GM23338 (cell line): ENCODE results near the gene MLLT1. TPM values are rescaled to one million over a fixed set of nuclear protein-coding genes. Genes with fewer than 3 reads are reported as not detected.

Experiments used
- ATAC-seq: fragments of 200-7000 bp; cut with Tn5 transposase; 3 replicates; pipeline ENCODE4 v1.9.1; 2020
- DNase-seq: peaks from one replicate; pipeline ENCODE4 v3.0.0-alpha.2; 2015; ENCODE audit warnings: low spot score
- H2AFZ ChIP-seq: fragments of 200-600 bp; sonication (generic); 2 replicates; pipeline ENCODE4 v1.8.0; 2016; ENCODE audit warnings: antibody characterized with exemption, mild to moderate bottlenecking, moderate library complexity
- H3F3A ChIP-seq: fragments of 200-600 bp; sonication (generic); replicated peaks from 2 replicates; pipeline ENCODE4 v1.8.0; 2017; ENCODE audit warnings: antibody characterized with exemption, mixed run types, low read depth
- H3K27ac ChIP-seq: fragments of 200-600 bp; sonication (generic); 2 replicates; pipeline ENCODE4 v1.6.1; 2016; ENCODE audit warnings: low read depth
- H3K27me3 ChIP-seq: fragments of 200-600 bp; sonication (generic); 2 replicates; pipeline ENCODE4 v1.8.0; 2016; ENCODE audit warnings: mild to moderate bottlenecking, mixed run types, moderate library complexity; ENCODE audit not compliant: insufficient read depth
- H3K36me3 ChIP-seq: fragments of 200-600 bp; sonication (generic); 2 replicates; pipeline ENCODE4 v1.8.0; 2016; ENCODE audit warnings: mild to moderate bottlenecking; ENCODE audit not compliant: insufficient read depth
- H3K4me1 ChIP-seq: fragments of 200-600 bp; sonication (generic); 2 replicates; pipeline ENCODE4 v1.8.0; 2016; ENCODE audit warnings: mild to moderate bottlenecking, moderate library complexity; ENCODE audit not compliant: insufficient read depth
- H3K4me2 ChIP-seq: fragments of 200-600 bp; sonication (generic); 2 replicates; pipeline ENCODE4 v1.7.1; 2017; ENCODE audit warnings: mixed run types
- H3K4me3 ChIP-seq: fragments of 200-600 bp; sonication (generic); 2 replicates; pipeline ENCODE4 v1.6.1; 2016; ENCODE audit warnings: mixed run types
- H3K79me2 ChIP-seq: fragments of 200-600 bp; sonication (generic); replicated peaks from 2 replicates; pipeline ENCODE4 v1.8.0; 2017; ENCODE audit warnings: mild to moderate bottlenecking; ENCODE audit not compliant: insufficient read depth
- H3K9me2 ChIP-seq: fragments of 200-600 bp; sonication (generic); 2 replicates; pipeline ENCODE4 v1.8.0; 2017; ENCODE audit not compliant: insufficient read depth
- H4K20me1 ChIP-seq: fragments of 200-600 bp; sonication (generic); replicated peaks from 2 replicates; pipeline ENCODE4 v1.8.0; 2017; ENCODE audit warnings: mild to moderate bottlenecking; ENCODE audit not compliant: insufficient read depth
- H3K27ac Mint-ChIP-seq: 2 replicates; pipeline ENCODE4 v1.8.0; 2020; ENCODE audit warnings: inconsistent platforms, mild to moderate bottlenecking, moderate library complexity, mixed read lengths
- H3K27me3 Mint-ChIP-seq: 3 replicates; pipeline ENCODE4 v1.8.0; 2022; ENCODE audit warnings: low read depth, mild to moderate bottlenecking, moderate library complexity, mixed read lengths, inconsistent platforms; ENCODE audit not compliant: insufficient read depth, poor library complexity
- H3K36me3 Mint-ChIP-seq: 3 replicates; pipeline ENCODE4 v1.8.0; 2021; ENCODE audit warnings: low read depth, mild to moderate bottlenecking, inconsistent platforms, moderate library complexity, mixed read lengths
- H3K4me1 Mint-ChIP-seq: 3 replicates; pipeline ENCODE4 v1.8.0; 2020; ENCODE audit warnings: mild to moderate bottlenecking, inconsistent platforms, mixed read lengths
- H3K4me3 Mint-ChIP-seq: 3 replicates; pipeline ENCODE4 v1.8.0; 2021; ENCODE audit warnings: moderate library complexity, mild to moderate bottlenecking, inconsistent platforms, mixed read lengths
- H3K9me3 Mint-ChIP-seq: 3 replicates; pipeline ENCODE4 v1.8.0; 2020; ENCODE audit warnings: moderate library complexity, mild to moderate bottlenecking, inconsistent platforms, mixed read lengths
- ETS1 ChIP-seq: IDR thresholded peaks from 2 replicates; pipeline ENCODE4 v1.6.1; 2016; ENCODE audit warnings: antibody characterized with exemption
- EZH2phosphoT487 ChIP-seq: fragments of 200-600 bp; sonication (generic); IDR thresholded peaks from one replicate; pipeline ENCODE4 v1.8.1; 2018; ENCODE audit warnings: antibody characterized with exemption; ENCODE audit not compliant: unreplicated experiment
- JUNB ChIP-seq: IDR thresholded peaks from one replicate; pipeline ENCODE4 v1.6.1; 2016; ENCODE audit warnings: antibody characterized with exemption; ENCODE audit not compliant: unreplicated experiment
- NANOG ChIP-seq: IDR thresholded peaks from 2 replicates; pipeline ENCODE4 v1.6.1; 2016; ENCODE audit warnings: antibody characterized with exemption, borderline replicate concordance
- REST ChIP-seq: IDR thresholded peaks from one replicate; pipeline ENCODE4 v1.6.1; 2018; ENCODE audit warnings: antibody characterized with exemption; ENCODE audit not compliant: unreplicated experiment
- STAT1 ChIP-seq: IDR thresholded peaks from one replicate; pipeline ENCODE4 v1.6.1; 2016; ENCODE audit warnings: antibody characterized with exemption; ENCODE audit not compliant: unreplicated experiment
- ZNF114 ChIP-seq: fragments of 250-450 bp; sonication (Bioruptor Pico); IDR thresholded peaks from 2 replicates; pipeline ENCODE4 v1.5.0; 2020; ENCODE audit warnings: mild to moderate bottlenecking, moderate library complexity
- ZNF331 ChIP-seq: fragments of 250-450 bp; sonication (Bioruptor Pico); IDR thresholded peaks from 2 replicates; pipeline ENCODE4 v1.5.0; 2020; ENCODE audit warnings: low read depth, mild to moderate bottlenecking, moderate library complexity
- ZNF462 ChIP-seq: fragments of 250-450 bp; sonication (Bioruptor Pico); IDR thresholded peaks from 2 replicates; pipeline ENCODE4 v1.5.0; 2020; ENCODE audit warnings: mild to moderate bottlenecking, moderate library complexity
- polyA plus RNA-seq: library from polyadenylated mRNA; unstranded; fragments of >200 nt; fragmentation: Nextera tagmentation; extraction: Ambion mirVana; gene quantifications from 2 replicates; pipeline ENCODE4 v1.2.1, GENCODE V29; 2016
- total RNA-seq: library from RNA; depleted of rRNA; stranded (reverse); fragments of >200 nt; shearing (Covaris generic); gene quantifications from 2 replicates; pipeline ENCODE4 v1.2.3, GENCODE V29; 2014
- TF ChIP-seq, protein P1 (sequence below), 2 experiments: fragments of 200-600 bp in 1 of 2; sonication (generic) in 1 of 2; conservative IDR thresholded peaks; 2 replicates each; pipeline versions ENCODE4 v1.5.1 to v1.6.1; 2016 to 2017; ENCODE audit warnings: antibody characterized with exemption in 2 of 2, low read depth in 2 of 2, mild to moderate bottlenecking in 2 of 2, moderate library complexity in 1 of 2

Gene MLLT1
- total and polyA plus RNA-seq, 2 experiments from 2014 or later = 17.8 to 23.4 TPM

- TF ChIP-seq ZNF462 (CRISPR knock-in tag) (no peak), EZH2phosphoT487 (no peak), ZNF331 (no peak), ETS1 (no peak), JUNB (no peak)
Measured at GRCh38 chr19:6239871-6240676, 39.7 kb downstream of the MLLT1 start (continued).

DNA sequence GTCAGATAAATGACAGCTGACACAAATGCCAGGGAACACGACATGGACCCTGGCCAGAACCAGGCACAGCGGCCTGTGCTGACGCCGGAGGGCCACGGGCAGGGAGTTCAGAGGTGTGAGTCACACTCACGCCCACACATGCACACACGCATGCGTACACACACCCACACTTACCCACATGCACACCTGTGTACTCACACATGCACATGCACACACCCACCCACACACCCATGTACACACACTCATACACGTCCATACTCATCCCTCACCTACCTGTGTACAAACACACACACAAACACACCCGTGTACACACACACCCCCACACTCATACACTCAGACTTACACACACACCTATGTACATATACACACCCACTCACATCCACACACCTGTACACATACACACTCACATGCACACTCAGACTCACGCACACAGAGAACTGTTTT is 40.4 kb downstream of the MLLT1 start:
- no peaks in the 10 kb centered on the region for H3K9me3 Mint-ChIP-seq
- Histone ChIP-seq H3K9me2 (no peaks in the 10 kb centered on the region), H3K27me3 (no peaks in the 10 kb centered on the region), H3K27ac (no peak overlapping the region), H3K4me2 (no peak overlapping the region), H3K79me2 (peaks cover 88% of the 10 kb centered on the region), H3K36me3 (no peaks in the 10 kb centered on the region), H3F3A (no peaks in the 10 kb centered on the region), H4K20me1 (peaks cover 19% of the 10 kb centered on the region), H2AFZ (no peak overlapping the region), H3K4me3 (no peak overlapping the region), H3K4me1 (peaks cover 4% of the 10 kb centered on the region; the same call in 1 of the 2 replicates)
- ATAC-seq (no peak), DNase-seq (no peak)
- no peak overlapping the region for H3K27ac Mint-ChIP-seq
- H3K4me3 Mint-ChIP-seq = no peak overlapping the region
- peaks cover 7% of the 10 kb centered on the region for H3K27me3 Mint-ChIP-seq
- H3K36me3 Mint-ChIP-seq = no peaks in the 10 kb centered on the region
- H3K4me1 Mint-ChIP-seq = peaks cover 38% of the 10 kb centered on the region
- TF ChIP-seq, protein P1, sequence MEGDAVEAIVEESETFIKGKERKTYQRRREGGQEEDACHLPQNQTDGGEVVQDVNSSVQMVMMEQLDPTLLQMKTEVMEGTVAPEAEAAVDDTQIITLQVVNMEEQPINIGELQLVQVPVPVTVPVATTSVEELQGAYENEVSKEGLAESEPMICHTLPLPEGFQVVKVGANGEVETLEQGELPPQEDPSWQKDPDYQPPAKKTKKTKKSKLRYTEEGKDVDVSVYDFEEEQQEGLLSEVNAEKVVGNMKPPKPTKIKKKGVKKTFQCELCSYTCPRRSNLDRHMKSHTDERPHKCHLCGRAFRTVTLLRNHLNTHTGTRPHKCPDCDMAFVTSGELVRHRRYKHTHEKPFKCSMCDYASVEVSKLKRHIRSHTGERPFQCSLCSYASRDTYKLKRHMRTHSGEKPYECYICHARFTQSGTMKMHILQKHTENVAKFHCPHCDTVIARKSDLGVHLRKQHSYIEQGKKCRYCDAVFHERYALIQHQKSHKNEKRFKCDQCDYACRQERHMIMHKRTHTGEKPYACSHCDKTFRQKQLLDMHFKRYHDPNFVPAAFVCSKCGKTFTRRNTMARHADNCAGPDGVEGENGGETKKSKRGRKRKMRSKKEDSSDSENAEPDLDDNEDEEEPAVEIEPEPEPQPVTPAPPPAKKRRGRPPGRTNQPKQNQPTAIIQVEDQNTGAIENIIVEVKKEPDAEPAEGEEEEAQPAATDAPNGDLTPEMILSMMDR (conservative IDR thresholded peaks at IDR 0.05; ENCODE audit: low read depth in 2 of 2) = no peak
- no peak for TF ChIP-seq JUNB
- TF ChIP-seq ZNF331 = no peak
- no peak for TF ChIP-seq STAT1
- TF ChIP-seq NANOG = no peak
- no peak for TF ChIP-seq REST
- TF ChIP-seq ZNF114 (CRISPR knock-in tag) = no peak
- TF ChIP-seq ETS1 = no peak
